CD14-positive monocyte (primary cell): ENCODE measurements around the gene ZNF879. TPM values are rescaled to one million over a fixed set of nuclear protein-coding genes. Genes with fewer than 3 reads are reported as not detected.

ENCODE experiments used
- DNase-seq, 3 donors: peaks; one replicate each; pipeline ENCODE4 v3.0.0-alpha.2; 2011 to 2022
- H2AFZ ChIP-seq: 2 replicates; pipeline ENCODE4 v1.6.0; 2012; ENCODE audit warnings: mild to moderate bottlenecking, low read depth, low read length, inconsistent platforms; ENCODE audit not compliant: insufficient read depth, poor library complexity, severe bottlenecking
- H3K27ac ChIP-seq, 2 donors: 1 replicate in 1 of 2; 2 replicates in 1 of 2; pipeline ENCODE4 v1.5.1; 2012 to 2013; ENCODE audit warnings: low read length in 2 of 2, control low read depth in 1 of 2, inconsistent platforms in 1 of 2, low read depth in 1 of 2, mild to moderate bottlenecking in 1 of 2
- H3K27me3 ChIP-seq, 2 donors: one replicate each; pipeline versions ENCODE4 v1.6.0 to v1.6.1; 2011 to 2013; ENCODE audit warnings: low read length in 2 of 2; ENCODE audit not compliant: control insufficient read depth in 2 of 2, insufficient read depth in 2 of 2
- H3K36me3 ChIP-seq, 2 donors: replicated peaks in 1 of 2; 1 replicate in 1 of 2; 2 replicates in 1 of 2; pipeline versions ENCODE4 v1.5.1 to v1.6.1; 2012 to 2013; ENCODE audit warnings: low read length in 2 of 2, control low read depth in 1 of 2, inconsistent platforms in 1 of 2, mild to moderate bottlenecking in 1 of 2; ENCODE audit not compliant: insufficient read depth in 2 of 2, control insufficient read depth in 1 of 2
- H3K4me1 ChIP-seq, 2 donors: 1 replicate in 1 of 2; 2 replicates in 1 of 2; pipeline versions ENCODE4 v1.5.1 to v1.6.1; 2012 to 2013; ENCODE audit warnings: low read length in 2 of 2, control low read depth in 1 of 2, inconsistent platforms in 1 of 2, mild to moderate bottlenecking in 1 of 2, moderate library complexity in 1 of 2; ENCODE audit not compliant: insufficient read depth in 2 of 2, control insufficient read depth in 1 of 2
- H3K4me2 ChIP-seq: replicated peaks from 2 replicates; pipeline ENCODE3; 2012; ENCODE audit warnings: low read length, moderate library complexity, mild to moderate bottlenecking; ENCODE audit not compliant: poor library complexity, severe bottlenecking; ENCODE audit errors: extremely low read depth
- H3K4me3 ChIP-seq, 3 experiments: fragments of 200-600 bp in 1 of 3; sonication (generic) in 1 of 3; replicated peaks in 1 of 3; 1 replicate in 2 of 3; 2 replicates in 1 of 3; pipeline ENCODE4 v1.5.1; 2011 to 2013; ENCODE audit warnings: low read length in 3 of 3, mild to moderate bottlenecking in 3 of 3, control low read depth in 2 of 3, low read depth in 2 of 3, inconsistent platforms in 1 of 3, moderate library complexity in 1 of 3
- H3K79me2 ChIP-seq: 2 replicates; pipeline ENCODE4 v1.6.0; 2012; ENCODE audit warnings: mild to moderate bottlenecking, control low read depth, inconsistent platforms, low read length, moderate library complexity; ENCODE audit not compliant: insufficient read depth
- H3K9ac ChIP-seq: 2 replicates; pipeline ENCODE4 v1.6.0; 2017; ENCODE audit warnings: low read length, mild to moderate bottlenecking; ENCODE audit not compliant: insufficient read depth, poor library complexity, severe bottlenecking
- H3K9me3 ChIP-seq, 2 donors: replicated peaks in 1 of 2; 1 replicate in 1 of 2; 2 replicates in 1 of 2; pipeline versions ENCODE4 v1.5.1 to v1.6.1; 2012 to 2013; ENCODE audit warnings: low read length in 2 of 2, control low read depth in 1 of 2; ENCODE audit not compliant: control insufficient read depth in 1 of 2, insufficient read depth in 1 of 2
- H4K20me1 ChIP-seq: 2 replicates; pipeline ENCODE4 v1.6.0; 2012; ENCODE audit warnings: mild to moderate bottlenecking, low read length, control low read depth, moderate library complexity; ENCODE audit not compliant: insufficient read depth
- H3K27ac Mint-ChIP-seq, 7 donors: one replicate each; pipeline ENCODE4 v1.8.0; 2020; ENCODE audit warnings: mild to moderate bottlenecking in 7 of 7, mixed read lengths in 7 of 7, moderate library complexity in 6 of 7, inconsistent platforms in 2 of 7
- H3K27me3 Mint-ChIP-seq, 3 donors: one replicate each; pipeline ENCODE4 v1.8.0; 2021 to 2022; ENCODE audit warnings: low read depth in 3 of 3, mild to moderate bottlenecking in 3 of 3, mixed read lengths in 3 of 3, moderate library complexity in 3 of 3, inconsistent platforms in 1 of 3
- H3K36me3 Mint-ChIP-seq, 2 donors: one replicate each; pipeline ENCODE4 v1.8.0; 2020; ENCODE audit warnings: mixed read lengths in 2 of 2, inconsistent platforms in 1 of 2, mild to moderate bottlenecking in 1 of 2
- H3K4me1 Mint-ChIP-seq: one replicate; pipeline ENCODE4 v1.8.0; 2020; ENCODE audit warnings: mild to moderate bottlenecking, mixed read lengths
- H3K4me3 Mint-ChIP-seq, 2 donors: one replicate each; pipeline ENCODE4 v1.8.0; 2020; ENCODE audit warnings: mild to moderate bottlenecking in 2 of 2, mixed read lengths in 2 of 2, moderate library complexity in 1 of 2
- H3K9me3 Mint-ChIP-seq, 7 donors: one replicate each; pipeline ENCODE4 v1.8.0; 2020 to 2022; ENCODE audit warnings: mixed read lengths in 7 of 7, mild to moderate bottlenecking in 6 of 7, moderate library complexity in 6 of 7, inconsistent platforms in 2 of 7
- CTCF ChIP-seq: fragments of 200-600 bp; IDR thresholded peaks from one replicate; pipeline ENCODE4 v1.8.0; 2022; ENCODE audit warnings: antibody characterized with exemption, mild to moderate bottlenecking
- WGBS: methylation state at CpG from one replicate; pipeline ENCODE4 v1.1.5; 2013; ENCODE audit warnings: missing lambda C conversion rate; ENCODE audit not compliant: insufficient coverage; 5-methylcytosine and 5-hydroxymethylcytosine counted together
- intact Hi-C, 2 donors: fragments of 100-400 bp; cut with micrococcal nuclease; formaldehyde crosslinking; loops; one replicate each; pipeline versions ENCODE4 v1.15.0 to v1.15.1; 2023
- polyA plus RNA-seq, 3 donors: library from polyadenylated mRNA; depleted of rRNA in 1 of 3; unstranded in 2 of 3; stranded (reverse) in 1 of 3; fragments of 300-500 nt in 2 of 3; fragments of >200 nt in 1 of 3; fragmentation: Illumina TruSeq in 2 of 3; gene quantifications; 1 replicate in 2 of 3; 2 replicates in 1 of 3; pipeline ENCODE4 v1.2.3, GENCODE V29; 2012 to 2021

ZNF879 gene
- polyA plus RNA-seq, 3 donors: 0.61 to 1.4 (median 0.71) TPM

- Mint-ChIP-seq H3K36me3 (no peaks in the 10 kb centered on the region), H3K9me3 (peaks cover 57 to 88% (median 78%) of the 10 kb centered on the region in 7 donors), H3K4me3 (no peak overlapping the region), H3K27ac (no peak overlapping the region), H3K4me1 (no peaks in the 10 kb centered on the region), H3K27me3 (peaks cover 18 to 24% (median 21%) of the 10 kb centered on the region in 3 donors)
- Histone ChIP-seq H3K4me1 (no peaks in the 10 kb centered on the region), H3K4me3 (no peak overlapping the region), H2AFZ (no peak overlapping the region), H4K20me1 (no peaks in the 10 kb centered on the region), H3K9ac (no peak overlapping the region), H3K9me3 (peaks cover 73 to 74% of the 10 kb centered on the region in 2 donors), H3K27me3 (peaks cover 0 to 20% of the 10 kb centered on the region in 2 donors), H3K36me3 (no peaks in the 10 kb centered on the region), H3K79me2 (no peaks in the 10 kb centered on the region), H3K4me2 (no peak overlapping the region), H3K27ac (no peak overlapping the region)
- DNase-seq: no peak
- intact Hi-C loops: no loop called here
- no peak for TF ChIP-seq CTCF
- WGBS: 96% methylated on average over 7 of the region's 7 CpGs
Observed at GRCh38 chr5:178989311-178989710, 34.3 kb upstream of the ZNF879 start.

GRCh38 chr5:178990491-178990890 is 33.1 kb upstream of the ZNF879 start:
- H3K27me3 ChIP-seq: peaks cover 0 to 27% of the 10 kb centered on the region in 2 donors
- Mint-ChIP-seq H3K27me3 (peaks cover 23 to 33% (median 28%) of the 10 kb centered on the region in 3 donors), H3K4me3 (no peak overlapping the region), H3K4me1 (no peaks in the 10 kb centered on the region), H3K27ac (no peak overlapping the region), H3K36me3 (no peaks in the 10 kb centered on the region), H3K9me3 (peaks cover 47 to 81% (median 67%) of the 10 kb centered on the region in 7 donors)
- H4K20me1 ChIP-seq: no peaks in the 10 kb centered on the region
- no peak overlapping the region for H3K9ac ChIP-seq
- H3K4me2 ChIP-seq: no peak overlapping the region
- intact Hi-C loops: no loop called here
- H2AFZ ChIP-seq: no peak overlapping the region
- 88% methylated on average over 7 of the region's 12 CpGs for WGBS
- peaks cover 61 to 70% of the 10 kb centered on the region in 2 donors for H3K9me3 ChIP-seq
- no peaks in the 10 kb centered on the region for H3K4me1 ChIP-seq
- DNase-seq: no peak
- no peaks in the 10 kb centered on the region for H3K36me3 ChIP-seq
- H3K27ac ChIP-seq: no peak overlapping the region
- H3K4me3 ChIP-seq: no peak overlapping the region
- no peak for TF ChIP-seq CTCF
- H3K79me2 ChIP-seq: no peaks in the 10 kb centered on the region
